AG09309 (cell line): ENCODE data around the gene PAM16.

Experiments used
- DNase-seq: peaks from one replicate; pipeline ENCODE4 v3.0.0-alpha.2; 2010; ENCODE audit warnings: low read depth
- H3K4me3 ChIP-seq: 2 replicates; pipeline ENCODE4 v1.5.1; 2011; ENCODE audit warnings: mild to moderate bottlenecking, low read depth, low read length, moderate library complexity; ENCODE audit not compliant: control insufficient read depth
- TF ChIP-seq, protein P1 (sequence below): IDR thresholded peaks from 2 replicates; pipeline ENCODE4 v1.5.1; 2011; ENCODE audit warnings: mild to moderate bottlenecking, low read depth, low read length, inconsistent platforms; ENCODE audit not compliant: insufficient read depth, control insufficient read depth; ENCODE audit errors: missing control alignments

The PAM16 gene

GRCh38 chr16:4369007-4369733, 18.0 kb upstream of the PAM16 start:
- H3K4me3 ChIP-seq = no peak overlapping the region
- no peak for DNase-seq
- TF ChIP-seq, protein P1, sequence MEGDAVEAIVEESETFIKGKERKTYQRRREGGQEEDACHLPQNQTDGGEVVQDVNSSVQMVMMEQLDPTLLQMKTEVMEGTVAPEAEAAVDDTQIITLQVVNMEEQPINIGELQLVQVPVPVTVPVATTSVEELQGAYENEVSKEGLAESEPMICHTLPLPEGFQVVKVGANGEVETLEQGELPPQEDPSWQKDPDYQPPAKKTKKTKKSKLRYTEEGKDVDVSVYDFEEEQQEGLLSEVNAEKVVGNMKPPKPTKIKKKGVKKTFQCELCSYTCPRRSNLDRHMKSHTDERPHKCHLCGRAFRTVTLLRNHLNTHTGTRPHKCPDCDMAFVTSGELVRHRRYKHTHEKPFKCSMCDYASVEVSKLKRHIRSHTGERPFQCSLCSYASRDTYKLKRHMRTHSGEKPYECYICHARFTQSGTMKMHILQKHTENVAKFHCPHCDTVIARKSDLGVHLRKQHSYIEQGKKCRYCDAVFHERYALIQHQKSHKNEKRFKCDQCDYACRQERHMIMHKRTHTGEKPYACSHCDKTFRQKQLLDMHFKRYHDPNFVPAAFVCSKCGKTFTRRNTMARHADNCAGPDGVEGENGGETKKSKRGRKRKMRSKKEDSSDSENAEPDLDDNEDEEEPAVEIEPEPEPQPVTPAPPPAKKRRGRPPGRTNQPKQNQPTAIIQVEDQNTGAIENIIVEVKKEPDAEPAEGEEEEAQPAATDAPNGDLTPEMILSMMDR = no peak

DNA sequence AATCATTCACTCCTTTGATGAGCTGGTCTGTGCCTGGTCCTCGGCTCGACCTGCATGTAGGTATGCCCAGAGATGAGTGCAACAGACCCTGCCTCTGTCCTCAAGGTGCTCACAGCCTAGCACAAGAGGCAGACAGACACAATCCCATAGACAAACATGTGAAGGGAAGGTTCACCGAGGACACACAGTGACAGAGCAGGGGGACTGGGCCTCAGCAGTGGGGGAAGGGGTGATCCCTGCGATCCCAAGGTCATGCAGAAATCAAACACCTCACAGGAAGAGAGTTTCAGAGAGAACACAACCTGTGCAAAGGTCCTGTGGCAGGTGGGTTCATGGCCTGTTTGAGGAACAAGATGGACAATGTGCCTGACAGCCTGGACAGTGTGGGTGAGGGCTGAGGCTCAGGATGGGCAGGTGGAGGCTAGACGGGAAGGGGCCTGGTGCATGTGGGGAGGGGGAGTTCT, 16.3 kb upstream of the PAM16 start:
- TF ChIP-seq, protein P1 = no peak
- no peak overlapping the region for H3K4me3 ChIP-seq
- no peak for DNase-seq

- DNase-seq = no peak
- H3K4me3 ChIP-seq = no peak overlapping the region
- TF ChIP-seq, protein P1 = no peak
Observed at GRCh38 chr16:4366016-4366415, 14.9 kb upstream of the PAM16 start.

DNA sequence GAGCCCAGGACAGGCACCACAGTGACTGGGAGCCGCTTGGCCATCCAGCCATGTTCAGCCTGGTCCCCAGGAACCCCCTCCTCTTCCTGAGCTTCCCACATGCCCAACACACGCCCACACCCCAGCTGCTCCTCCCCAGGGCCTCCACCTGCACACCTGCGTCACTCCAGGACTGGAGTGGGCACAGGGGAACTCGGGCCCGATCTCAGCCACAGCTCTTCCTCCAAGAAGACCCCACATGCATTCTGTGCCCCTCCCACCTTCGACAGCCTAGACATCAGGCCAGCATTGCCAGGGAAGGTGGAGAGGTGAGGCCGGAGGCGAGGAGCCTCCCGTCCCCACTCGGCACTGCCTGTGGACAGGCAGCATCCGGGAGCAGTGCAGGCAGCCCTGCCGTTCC, 14.5 kb upstream of the PAM16 start:
- H3K4me3 ChIP-seq = no peak overlapping the region
- TF ChIP-seq, protein P1 = no peak
- DNase-seq = no peak

GRCh38 chr16:4365014-4365406, 13.9 kb upstream of the PAM16 start:
- no peak for DNase-seq
- H3K4me3 ChIP-seq = no peak overlapping the region

DNA sequence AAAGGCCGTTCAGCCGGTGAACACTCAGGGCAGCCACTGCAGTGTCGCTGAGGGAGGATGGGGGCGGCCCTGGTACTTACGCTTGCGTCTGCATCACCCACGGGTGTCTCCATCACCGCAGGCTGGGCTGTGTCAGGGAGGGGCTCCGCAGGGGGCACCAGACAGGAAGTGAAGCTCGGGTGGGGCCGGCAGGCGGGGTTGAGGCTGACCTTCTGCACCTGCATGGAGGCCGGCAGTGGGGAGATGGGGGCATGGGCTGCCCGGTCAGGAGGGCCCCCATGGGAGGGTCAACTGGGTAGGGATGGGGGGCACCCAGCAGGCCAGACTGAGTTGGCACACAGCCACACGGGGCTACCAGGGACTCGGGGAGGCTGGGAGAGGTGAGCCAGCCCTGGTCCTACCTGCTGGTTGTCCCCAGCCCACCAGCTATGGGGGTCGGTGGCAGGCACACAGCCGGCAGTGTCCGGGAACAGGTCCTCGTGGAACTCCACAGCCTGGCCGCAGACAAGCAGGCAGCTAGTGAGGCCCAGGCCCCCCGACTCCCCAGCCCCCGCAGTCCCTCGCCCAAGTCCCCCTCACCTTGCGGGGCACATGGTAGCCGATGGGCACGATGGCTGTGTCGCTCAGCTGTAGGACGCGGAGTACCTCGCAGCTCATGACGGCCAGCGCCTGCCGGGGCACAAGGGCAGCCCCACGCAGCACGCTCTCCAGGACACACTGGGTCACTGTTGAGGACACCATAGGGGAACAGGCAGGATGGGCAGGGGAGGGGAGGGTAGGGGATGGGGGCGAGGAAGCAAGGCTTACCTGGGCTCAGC, 13.3 kb upstream of the PAM16 start:
- no peak overlapping the region for H3K4me3 ChIP-seq
- TF ChIP-seq, protein P1 = no peak
- DNase-seq = no peak

More at GRCh38 chr16:4365014-4365406, 13.9 kb upstream of the PAM16 start:
- TF ChIP-seq, protein P1 = no peak
